Measurements from ENCODE around the gene SUMO3.

SUMO3 gene

DNA sequence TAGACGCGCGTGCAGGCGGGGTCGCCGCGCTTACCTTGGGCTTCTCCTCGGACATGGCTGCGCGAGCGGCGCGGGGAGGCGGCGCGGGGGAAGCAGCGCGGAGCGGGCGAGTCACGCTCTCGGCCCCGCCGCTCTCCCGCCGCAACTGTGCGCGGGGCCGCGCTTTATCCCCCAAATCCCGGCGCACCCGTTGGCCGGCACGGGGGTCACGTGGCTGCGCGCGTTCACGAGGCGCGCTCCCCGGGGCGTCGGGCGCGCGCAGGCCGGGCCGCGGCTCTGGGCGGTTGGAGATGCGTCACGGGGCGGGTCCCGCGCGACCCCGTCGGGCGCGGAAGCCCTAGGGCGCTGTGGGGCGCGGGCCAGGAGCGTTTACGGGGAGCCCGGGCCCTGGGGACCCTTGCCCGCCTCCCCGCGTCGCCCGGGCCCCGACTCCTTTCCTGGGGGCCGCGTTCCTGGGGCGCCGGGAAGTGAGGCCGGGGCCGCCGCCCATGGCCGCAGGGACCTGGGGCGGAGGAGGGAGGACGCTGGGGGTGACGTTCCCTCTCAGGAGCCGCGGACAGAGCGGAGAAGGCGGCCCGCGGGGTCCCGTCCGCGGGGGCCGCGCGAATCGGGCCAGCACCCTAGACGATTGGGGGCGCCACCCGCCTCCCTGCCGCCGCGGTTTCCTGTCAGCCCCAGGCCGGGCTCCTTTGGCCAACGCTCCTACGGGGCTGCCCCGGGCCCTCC is at the start of gene SUMO3:
Gene SUMO3 (minus strand): TSS at position 149 of the 726 bp plus-strand sequence. CDS start 94 bp downstream, at position 55.
- H3K36me3 ChIP-seq: peaks cover 10% of the 10 kb centered on the region
- TF ChIP-seq, protein P1, sequence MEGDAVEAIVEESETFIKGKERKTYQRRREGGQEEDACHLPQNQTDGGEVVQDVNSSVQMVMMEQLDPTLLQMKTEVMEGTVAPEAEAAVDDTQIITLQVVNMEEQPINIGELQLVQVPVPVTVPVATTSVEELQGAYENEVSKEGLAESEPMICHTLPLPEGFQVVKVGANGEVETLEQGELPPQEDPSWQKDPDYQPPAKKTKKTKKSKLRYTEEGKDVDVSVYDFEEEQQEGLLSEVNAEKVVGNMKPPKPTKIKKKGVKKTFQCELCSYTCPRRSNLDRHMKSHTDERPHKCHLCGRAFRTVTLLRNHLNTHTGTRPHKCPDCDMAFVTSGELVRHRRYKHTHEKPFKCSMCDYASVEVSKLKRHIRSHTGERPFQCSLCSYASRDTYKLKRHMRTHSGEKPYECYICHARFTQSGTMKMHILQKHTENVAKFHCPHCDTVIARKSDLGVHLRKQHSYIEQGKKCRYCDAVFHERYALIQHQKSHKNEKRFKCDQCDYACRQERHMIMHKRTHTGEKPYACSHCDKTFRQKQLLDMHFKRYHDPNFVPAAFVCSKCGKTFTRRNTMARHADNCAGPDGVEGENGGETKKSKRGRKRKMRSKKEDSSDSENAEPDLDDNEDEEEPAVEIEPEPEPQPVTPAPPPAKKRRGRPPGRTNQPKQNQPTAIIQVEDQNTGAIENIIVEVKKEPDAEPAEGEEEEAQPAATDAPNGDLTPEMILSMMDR (IDR thresholded peaks at IDR 0.05): no peak
- peaks cover 6 to 12% of the 10 kb centered on the region in 2 experiments for H3K4me1 ChIP-seq (ENCODE audit: control insufficient read depth in 1 of 2, insufficient read depth in 1 of 2, low read depth in 1 of 2, low read length in 1 of 2)
- H3K27me3 ChIP-seq: peaks cover 19% of the 10 kb centered on the region
- H3K27ac ChIP-seq: peak within 1 kb of the TSS; percentile 68
- peak within 1 kb of the TSS; percentile 70 to 72 for H3K4me3 ChIP-seq (ENCODE audit: low read depth in 1 of 2, low read length in 1 of 2)
- no peaks in the 10 kb centered on the region for H3K9me3 ChIP-seq

DNA sequence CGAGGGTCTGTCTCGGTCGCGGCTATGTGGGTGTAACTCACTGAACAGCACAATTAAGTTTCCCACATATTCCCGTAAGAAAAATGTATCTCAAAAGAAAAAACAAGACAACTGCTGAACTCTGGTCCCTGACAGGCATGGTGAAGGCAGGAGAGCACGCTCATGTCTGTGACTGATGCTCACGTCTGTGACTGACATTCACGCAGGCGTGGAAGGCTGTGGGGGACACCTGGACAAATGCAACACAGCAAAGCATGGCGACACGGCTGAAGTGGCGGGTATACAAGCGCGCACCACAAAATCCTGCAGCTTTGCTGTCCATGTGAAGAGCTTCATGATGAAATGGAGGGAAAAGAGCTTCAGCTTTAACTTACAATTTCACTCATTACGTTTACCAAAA is 49.6 kb upstream of the SUMO3 start:
- H3K27me3 ChIP-seq: no peaks in the 10 kb centered on the region
- no peaks in the 10 kb centered on the region for H3K9me3 ChIP-seq
- H3K27ac ChIP-seq: peak overlapping the region; percentile 62
- peaks cover 35% of the 10 kb centered on the region for H3K36me3 ChIP-seq
- TF ChIP-seq, protein P1 (IDR thresholded peaks at IDR 0.05): no peak
- H3K4me3 ChIP-seq (ENCODE audit: low read depth in 1 of 2, low read length in 1 of 2): no peak overlapping the region
- peaks cover 68 to 71% of the 10 kb centered on the region in 2 experiments for H3K4me1 ChIP-seq (ENCODE audit: control insufficient read depth in 1 of 2, insufficient read depth in 1 of 2, low read depth in 1 of 2, low read length in 1 of 2)

DNA sequence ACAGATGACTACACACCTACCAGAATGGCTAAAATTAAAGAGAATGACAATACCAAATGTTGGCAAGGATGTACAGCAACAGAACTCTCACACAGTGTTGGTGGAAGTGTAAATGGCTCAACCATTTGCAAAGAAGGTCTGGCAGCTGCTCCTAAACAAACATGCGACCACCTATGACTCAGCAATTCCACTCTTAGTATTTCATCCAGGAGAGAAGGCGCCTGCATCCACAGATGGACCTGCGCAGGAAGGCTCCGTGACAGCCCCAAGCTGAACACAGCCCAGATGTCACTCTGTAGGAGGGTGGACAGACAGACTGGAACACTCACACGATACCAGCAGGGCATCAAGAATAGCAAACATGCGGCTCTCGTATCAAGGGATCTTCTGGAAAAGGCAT is 48.9 kb upstream of the SUMO3 start:
- Histone ChIP-seq H3K36me3 (peaks cover 42% of the 10 kb centered on the region), H3K9me3 (no peaks in the 10 kb centered on the region), H3K27ac (no peak overlapping the region), H3K4me1 (ENCODE audit: control insufficient read depth in 1 of 2, insufficient read depth in 1 of 2, low read depth in 1 of 2, low read length in 1 of 2) (peaks cover 61 to 64% of the 10 kb centered on the region in 2 experiments), H3K27me3 (no peaks in the 10 kb centered on the region), H3K4me3 (ENCODE audit: low read depth in 1 of 2, low read length in 1 of 2) (no peak overlapping the region)
- TF ChIP-seq, protein P1 (IDR thresholded peaks at IDR 0.05): no peak

DNA sequence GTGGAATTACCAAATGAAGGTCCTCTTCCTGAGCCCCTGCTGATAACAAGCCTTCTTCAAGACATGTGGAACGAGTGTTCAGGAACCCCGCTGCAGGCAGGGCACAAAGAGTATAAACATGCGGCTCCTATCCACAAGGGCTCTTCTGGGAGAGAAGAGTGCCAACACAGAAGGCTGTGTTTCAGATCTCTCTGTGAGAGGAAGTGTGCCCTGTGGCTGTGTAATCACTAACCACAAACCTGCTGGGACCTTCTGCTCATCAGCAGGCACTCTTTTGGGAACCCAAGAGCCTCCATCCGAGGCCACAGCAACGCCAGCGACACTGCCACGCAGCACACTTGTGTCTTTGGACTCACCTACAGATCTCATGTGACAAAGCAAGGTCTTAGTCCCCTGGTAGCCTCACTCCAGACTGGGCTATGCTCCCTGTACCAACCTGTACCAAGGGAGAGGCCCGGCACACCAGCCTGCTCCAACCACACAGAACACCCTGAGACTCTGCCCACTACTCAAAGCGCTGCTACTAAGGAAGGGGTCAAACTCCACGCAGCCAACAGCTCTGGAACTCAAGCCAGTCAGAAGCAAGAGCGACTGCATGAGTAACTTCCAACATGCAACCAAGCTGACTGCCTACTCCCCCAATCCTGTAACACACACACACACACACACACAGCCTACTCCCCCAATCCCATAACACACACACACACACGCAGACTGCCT is 47.9 kb upstream of the SUMO3 start:
- TF ChIP-seq, protein P1 (IDR thresholded peaks at IDR 0.05): no peak
- Histone ChIP-seq H3K4me3 (ENCODE audit: low read depth in 1 of 2, low read length in 1 of 2) (peak overlapping the region in 1 of 2 experiments; percentile 9), H3K4me1 (ENCODE audit: control insufficient read depth in 1 of 2, insufficient read depth in 1 of 2, low read depth in 1 of 2, low read length in 1 of 2) (peaks cover 50 to 54% of the 10 kb centered on the region in 2 experiments), H3K27me3 (no peaks in the 10 kb centered on the region), H3K9me3 (no peaks in the 10 kb centered on the region), H3K27ac (peak overlapping the region; percentile 76), H3K36me3 (peaks cover 52% of the 10 kb centered on the region)

DNA sequence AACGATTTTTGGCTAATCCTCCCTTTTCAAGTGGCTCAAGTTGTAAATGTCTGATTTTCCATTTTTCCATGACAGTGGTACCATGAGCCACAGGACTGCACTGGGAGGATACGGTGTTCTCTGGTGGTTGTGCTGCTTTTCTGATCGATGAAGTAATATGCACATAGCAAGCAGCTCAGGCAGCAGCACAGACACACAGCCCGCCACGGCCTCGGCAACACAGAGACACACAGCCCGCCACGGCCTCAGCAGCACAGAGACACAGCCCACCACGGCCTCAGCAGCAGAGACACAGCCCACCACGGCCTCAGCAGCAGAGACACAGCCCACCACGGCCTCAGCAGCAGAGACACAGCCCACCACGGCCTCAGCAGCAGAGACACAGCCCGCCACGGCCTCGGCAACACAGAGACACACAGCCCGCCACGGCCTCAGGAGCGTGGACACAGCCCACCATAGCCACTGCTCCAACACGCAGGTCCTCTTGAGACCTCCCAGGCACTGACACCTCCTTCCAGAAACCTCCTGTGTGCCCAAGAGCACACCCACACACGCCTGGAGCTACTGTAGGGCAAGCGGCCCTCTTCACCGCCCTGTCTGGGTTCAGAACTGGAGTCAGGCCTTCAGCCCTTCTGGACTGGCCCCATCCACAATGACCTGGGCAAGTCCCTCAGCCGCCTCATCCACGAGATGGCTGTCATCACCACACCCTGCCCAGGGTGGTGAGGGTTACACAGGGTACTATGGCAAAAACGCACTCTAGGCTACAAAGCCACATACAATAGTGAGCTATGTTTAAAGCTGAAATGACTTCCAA is 45.2 kb upstream of the SUMO3 start:
- no peaks in the 10 kb centered on the region for H3K9me3 ChIP-seq
- H3K36me3 ChIP-seq: peaks cover 79% of the 10 kb centered on the region
- no peaks in the 10 kb centered on the region for H3K27me3 ChIP-seq
- peaks cover 25 to 29% of the 10 kb centered on the region in 2 experiments for H3K4me1 ChIP-seq (ENCODE audit: control insufficient read depth in 1 of 2, insufficient read depth in 1 of 2, low read depth in 1 of 2, low read length in 1 of 2)
- H3K27ac ChIP-seq: no peak overlapping the region
- TF ChIP-seq, protein P1 (IDR thresholded peaks at IDR 0.05): no peak
- no peak overlapping the region for H3K4me3 ChIP-seq (ENCODE audit: low read depth in 1 of 2, low read length in 1 of 2)

All from neutrophil (primary cell).